T-cell (primary cell): ENCODE results near the gene CDX2. TPM values are rescaled to one million over a fixed set of nuclear protein-coding genes. Genes with fewer than 3 reads are reported as not detected.
A peak's percentile ranks its signal among the peaks of the same experiment; 100 is the strongest.

Experiments
- ATAC-seq, 4 experiments: fragments of 200-7000 bp in 3 of 4; fragments of 150-1000 bp in 1 of 4; cut with Tn5 transposase; replicated peaks in 1 of 4; 1 replicate in 3 of 4; 2 replicates in 1 of 4; pipeline ENCODE4 v1.10.0; 2021; ENCODE audit warnings: moderate library complexity in 3 of 4, mild to moderate bottlenecking in 2 of 4, moderate number of reproducible peaks in 1 of 4
- CTCF ChIA-PET, 2 donors: fragments of 300-600 bp; sonication (Branson Sonifier 250); formaldehyde crosslinking; loops; one replicate each; lab custom pipeline; 2022; ENCODE audit warnings: antibody characterized with exemption in 2 of 2; lab: Charles Lee
- POLR2A ChIA-PET, 2 donors: fragments of 300-600 bp; sonication (Branson Sonifier 250); formaldehyde crosslinking; loops; one replicate each; lab custom pipeline; 2022; ENCODE audit warnings: antibody characterized with exemption in 2 of 2; lab: Charles Lee
- DNase-seq, 35 experiments: peaks; one replicate each; pipeline versions ENCODE4 v3.0.0 to v3.0.0-alpha.2; 2013 to 2023
- H3K27ac ChIP-seq: one replicate; pipeline ENCODE4 v1.5.1; 2013; ENCODE audit warnings: low read length
- H3K27me3 ChIP-seq, 2 experiments: replicated peaks in 1 of 2; 1 replicate in 1 of 2; 2 replicates in 1 of 2; pipeline versions ENCODE4 v1.6.1 to v1.7.0; 2013; ENCODE audit warnings: low read length in 1 of 2, mixed read lengths in 1 of 2; ENCODE audit not compliant: control insufficient read depth in 2 of 2, insufficient read depth in 2 of 2; ENCODE audit errors: extremely low read depth in 1 of 2
- H3K36me3 ChIP-seq, 2 donors: 1 replicate in 1 of 2; 2 replicates in 1 of 2; pipeline versions ENCODE4 v1.6.1 to v1.7.0; 2013; ENCODE audit warnings: low read length in 1 of 2; ENCODE audit not compliant: control insufficient read depth in 2 of 2, insufficient read depth in 1 of 2; ENCODE audit errors: extremely low read depth in 1 of 2
- H3K4me1 ChIP-seq, 2 experiments: 1 replicate in 1 of 2; 2 replicates in 1 of 2; pipeline versions ENCODE4 v1.6.1 to v1.7.0; 2013; ENCODE audit warnings: low read length in 2 of 2, mixed read lengths in 1 of 2; ENCODE audit not compliant: insufficient read depth in 2 of 2, control insufficient read depth in 1 of 2; ENCODE audit errors: extremely low read depth in 1 of 2
- H3K4me3 ChIP-seq, 2 donors: 1 replicate in 1 of 2; 2 replicates in 1 of 2; pipeline versions ENCODE4 v1.5.1 to v1.7.0; 2013; ENCODE audit warnings: mild to moderate bottlenecking in 2 of 2, low read length in 1 of 2, moderate library complexity in 1 of 2; ENCODE audit not compliant: control insufficient read depth in 1 of 2; ENCODE audit errors: extremely low read depth in 1 of 2
- H3K9me3 ChIP-seq: 2 replicates; pipeline ENCODE4 v1.7.0; 2013
- H3K27ac Mint-ChIP-seq, 2 donors: one replicate each; pipeline ENCODE4 v1.8.0; 2020 to 2021; ENCODE audit warnings: mild to moderate bottlenecking in 2 of 2, mixed read lengths in 2 of 2
- H3K27me3 Mint-ChIP-seq, 2 donors: one replicate each; pipeline ENCODE4 v1.8.0; 2021 to 2022; ENCODE audit warnings: mixed read lengths in 2 of 2
- H3K36me3 Mint-ChIP-seq: one replicate; pipeline ENCODE4 v1.8.0; 2021; ENCODE audit warnings: mixed read lengths
- H3K4me1 Mint-ChIP-seq, 3 donors: one replicate each; pipeline ENCODE4 v1.8.0; 2020 to 2022; ENCODE audit warnings: mixed read lengths in 3 of 3, mild to moderate bottlenecking in 1 of 3
- H3K4me3 Mint-ChIP-seq, 3 donors: one replicate each; pipeline ENCODE4 v1.8.0; 2020 to 2022; ENCODE audit warnings: mild to moderate bottlenecking in 3 of 3, mixed read lengths in 3 of 3, moderate library complexity in 3 of 3
- H3K9me3 Mint-ChIP-seq, 3 donors: one replicate each; pipeline ENCODE4 v1.8.0; 2020 to 2022; ENCODE audit warnings: mixed read lengths in 3 of 3
- WGBS: methylation state at CpG from one replicate; pipeline ENCODE4 v1.1.5; 2013; ENCODE audit warnings: missing lambda C conversion rate; ENCODE audit not compliant: insufficient coverage; 5-methylcytosine and 5-hydroxymethylcytosine counted together
- total RNA-seq, 35 experiments: library from RNA in 6 of 35; stranded (reverse) in 6 of 35; fragments of 120-200 nt in 1 of 35; gene quantifications; one replicate each; pipeline versions ENCODE4 v1.2.1 to v1.2.4 and lab custom pipeline; 2013 to 2026

The CDX2 gene
- total RNA-seq, 5 donors from 2014 or later (not counting 1 experiment from before 2014, with no cell fraction given): 0.09 to 0.35 TPM; not detected in 3

- Mint-ChIP-seq H3K36me3 (no peaks in the 10 kb centered on the region), H3K27me3 (peaks cover 15 to 17% of the 10 kb centered on the region in 2 donors), H3K27ac (no peak overlapping the region), H3K4me1 (no peaks in the 10 kb centered on the region), H3K9me3 (no peaks in the 10 kb centered on the region), H3K4me3 (no peak overlapping the region)
- 90% methylated on average over 3 of the region's 6 CpGs for WGBS
- Histone ChIP-seq H3K4me3 (no peak overlapping the region), H3K9me3 (no peaks in the 10 kb centered on the region), H3K27me3 (peaks cover 0 to 17% of the 10 kb centered on the region in 2 experiments), H3K4me1 (no peaks in the 10 kb centered on the region), H3K36me3 (no peaks in the 10 kb centered on the region), H3K27ac (no peak overlapping the region)
- POLR2A ChIA-PET: no interaction called here
- no peak for ATAC-seq
- CTCF ChIA-PET: interaction anchor here in 1 of 2 donors (0.6 kb wide), 1 partner anchor 727 kb away, joined by 3 read pairs; the partner anchor contains the start of gene SLC46A3
- no peak for DNase-seq
Measured at GRCh38 chr13:27991881-27992280, 22.8 kb upstream of the CDX2 start.

- no peaks in the 10 kb centered on the region for H3K36me3 Mint-ChIP-seq
- ATAC-seq (no peak), DNase-seq (no peak)
- Histone ChIP-seq H3K9me3 (no peaks in the 10 kb centered on the region), H3K27me3 (peaks cover 0 to 36% of the 10 kb centered on the region in 2 experiments), H3K36me3 (no peaks in the 10 kb centered on the region), H3K27ac (no peak within 1 kb of the TSS), H3K4me3 (no peak within 1 kb of the TSS), H3K4me1 (no peaks in the 10 kb centered on the region)
- no peaks in the 10 kb centered on the region for H3K4me1 Mint-ChIP-seq
- H3K9me3 Mint-ChIP-seq: no peaks in the 10 kb centered on the region
- POLR2A ChIA-PET: no interaction called here
- no peak within 1 kb of the TSS for H3K27ac Mint-ChIP-seq
- peaks cover 29 to 32% of the 10 kb centered on the region in 2 donors for H3K27me3 Mint-ChIP-seq
- CTCF ChIA-PET: interaction anchor here (0.6 to 0.7 kb wide), 4 partner anchors 158 to 366 kb away, joined by 3 to 9 read pairs (median 4); no protein-coding TSS in a partner anchor
- no peak within 1 kb of the TSS for H3K4me3 Mint-ChIP-seq
- WGBS: 88% methylated on average over 9 of the region's 11 CpGs
Measured at GRCh38 chr13:27988520-27988919, 19.4 kb upstream of the CDX2 start, which contains the start of gene URAD. URAD (minus strand) TSS chr13:27988693; CDS start chr13:27988637, 56 bp downstream.

GRCh38 chr13:27985600-27985999 is 16.5 kb upstream of the CDX2 start:
- no peaks in the 10 kb centered on the region for H3K36me3 ChIP-seq
- ATAC-seq (no peak), DNase-seq (no peak)
- WGBS: no CpG with 5 or more reads among the region's 1 CpG
- H3K9me3 ChIP-seq: no peaks in the 10 kb centered on the region
- H3K27ac ChIP-seq: no peak overlapping the region
- Mint-ChIP-seq H3K36me3 (no peaks in the 10 kb centered on the region), H3K9me3 (no peaks in the 10 kb centered on the region), H3K4me1 (peaks cover 0 to 4% (median 2%) of the 10 kb centered on the region in 3 donors), H3K4me3 (no peak overlapping the region), H3K27me3 (peaks cover 56 to 60% of the 10 kb centered on the region in 2 donors), H3K27ac (no peak overlapping the region)
- H3K4me3 ChIP-seq: no peak overlapping the region
- CTCF ChIA-PET: interaction anchor here (1.3 to 3.7 kb wide), 6 partner anchors 116 to 1000 kb away, joined by 3 to 51 read pairs (median 6); no protein-coding TSS in a partner anchor
- peaks cover 17 to 43% of the 10 kb centered on the region in 2 experiments for H3K27me3 ChIP-seq
- POLR2A ChIA-PET: no interaction called here
- H3K4me1 ChIP-seq: peaks cover 0 to 1% of the 10 kb centered on the region in 2 experiments

GRCh38 chr13:27982361-27982760 is 13.2 kb upstream of the CDX2 start:
- 70% methylated on average over 2 of the region's 2 CpGs for WGBS
- peaks cover 8 to 23% (median 21%) of the 10 kb centered on the region in 3 donors for H3K4me1 Mint-ChIP-seq
- ATAC-seq (no peak), DNase-seq (no peak)
- POLR2A ChIA-PET: no interaction called here
- no peak overlapping the region for H3K27ac Mint-ChIP-seq
- Histone ChIP-seq H3K4me1 (peaks cover 0 to 18% of the 10 kb centered on the region in 2 experiments), H3K27ac (no peak overlapping the region), H3K27me3 (peaks cover 28 to 66% of the 10 kb centered on the region in 2 experiments), H3K9me3 (no peaks in the 10 kb centered on the region), H3K4me3 (no peak overlapping the region), H3K36me3 (no peaks in the 10 kb centered on the region)
- CTCF ChIA-PET: interaction anchor here (0.6 to 3.7 kb wide), 5 partner anchors 15 to 620 kb away, joined by 3 to 51 read pairs (median 14); no protein-coding TSS in a partner anchor
- H3K36me3 Mint-ChIP-seq: no peaks in the 10 kb centered on the region
- H3K27me3 Mint-ChIP-seq: peaks cover 66 to 70% of the 10 kb centered on the region in 2 donors
- H3K4me3 Mint-ChIP-seq: no peak overlapping the region
- no peaks in the 10 kb centered on the region for H3K9me3 Mint-ChIP-seq

- H3K27me3 Mint-ChIP-seq: peaks cover 62 to 70% of the 10 kb centered on the region in 2 donors
- peaks cover 9 to 25% (median 22%) of the 10 kb centered on the region in 3 donors for H3K4me1 Mint-ChIP-seq
- 58% methylated on average over 3 of the region's 11 CpGs for WGBS
- no peak overlapping the region for H3K4me3 ChIP-seq
- no peaks in the 10 kb centered on the region for H3K9me3 ChIP-seq
- no peaks in the 10 kb centered on the region for H3K36me3 Mint-ChIP-seq
- DNase-seq (no peak), ATAC-seq (no peak)
- no peaks in the 10 kb centered on the region for H3K36me3 ChIP-seq
- H3K27ac ChIP-seq: no peak overlapping the region
- H3K27ac Mint-ChIP-seq: no peak overlapping the region
- no peak overlapping the region for H3K4me3 Mint-ChIP-seq
- H3K9me3 Mint-ChIP-seq: no peaks in the 10 kb centered on the region
- H3K27me3 ChIP-seq: peaks cover 33 to 69% of the 10 kb centered on the region in 2 experiments
- ChIA-PET POLR2A (no interaction called here), CTCF (interaction anchor here in 1 of 2 donors (0.6 to 0.8 kb wide), 2 partner anchors 152 to 155 kb away, joined by 3 read pairs; no protein-coding TSS in a partner anchor)
- peaks cover 0 to 18% of the 10 kb centered on the region in 2 experiments for H3K4me1 ChIP-seq
Measured at GRCh38 chr13:27981006-27981708, 12.0 kb upstream of the CDX2 start.

- 18% methylated on average over 44 of the region's 54 CpGs for WGBS
- H3K27ac ChIP-seq: no peak overlapping the region
- H3K9me3 Mint-ChIP-seq: no peaks in the 10 kb centered on the region
- DNase-seq (no peak), ATAC-seq (no peak)
- no peak overlapping the region for H3K4me3 ChIP-seq
- no peaks in the 10 kb centered on the region for H3K36me3 ChIP-seq
- H3K4me1 ChIP-seq: peaks cover 0 to 24% of the 10 kb centered on the region in 2 experiments
- no peaks in the 10 kb centered on the region for H3K36me3 Mint-ChIP-seq
- no peak overlapping the region for H3K27ac Mint-ChIP-seq
- CTCF ChIA-PET: no interaction called here
- H3K27me3 Mint-ChIP-seq: peaks cover 67 to 76% of the 10 kb centered on the region in 2 donors
- peaks cover 33 to 72% of the 10 kb centered on the region in 2 experiments for H3K27me3 ChIP-seq
- peak overlapping the region in 1 of 3 donors; percentile 25 for H3K4me3 Mint-ChIP-seq
- peaks cover 13 to 30% (median 27%) of the 10 kb centered on the region in 3 donors for H3K4me1 Mint-ChIP-seq
- POLR2A ChIA-PET: no interaction called here
- no peaks in the 10 kb centered on the region for H3K9me3 ChIP-seq
Measured at GRCh38 chr13:27980280-27980998, 11.3 kb upstream of the CDX2 start.
